Measurements from ENCODE around the gene ARHGAP24. TPM values are rescaled to one million over a fixed set of nuclear protein-coding genes. Genes with fewer than 3 reads are reported as not detected.
"Not testable (repeated sequence)": the region's sequence is repeated elsewhere in the genome, so short reads cannot be mapped to it uniquely, and the experiment has no call there.

The ARHGAP24 gene
- total and polyA plus RNA-seq, 2 of the 13 experiments (the other 11 are each of a cell fraction or from before 2014, with no cell fraction given): 0.07 to 0.55 TPM

DNA sequence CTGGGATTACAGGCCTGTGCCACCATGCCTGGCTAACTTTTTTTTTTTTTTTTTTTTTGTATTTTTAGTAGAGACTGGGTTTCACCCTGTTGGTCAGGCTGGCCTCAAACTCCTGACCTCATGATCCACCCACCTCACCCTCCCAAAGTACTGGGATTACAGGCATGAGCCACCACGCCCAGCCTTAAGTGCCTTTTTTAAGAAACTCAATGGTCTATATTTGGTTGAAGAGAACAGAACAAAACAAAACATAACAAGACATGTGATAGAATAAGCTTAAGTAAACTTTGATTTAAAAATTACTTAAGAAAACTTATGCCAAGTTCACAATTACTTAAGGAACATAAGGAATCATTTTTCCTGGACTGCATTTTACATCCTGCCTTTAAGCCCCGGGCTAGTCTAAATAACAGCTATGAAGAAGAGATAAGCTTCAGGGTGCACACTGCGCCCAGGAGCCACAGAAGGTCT is 365.1 kb downstream of the ARHGAP24 start:
- FAIRE-seq; CTCF ChIA-PET (ENCODE audit: low intra/inter-chr PET ratio, low total read pairs): not testable (repeated sequence)

GRCh38 chr4:85842540-85842939 is 367.6 kb downstream of the ARHGAP24 start:
- Histone ChIP-seq H3K9ac (ENCODE audit: insufficient read depth, low read depth, low read length) (no peak overlapping the region), H3K4me2 (ENCODE audit: low read depth, low read length) (no peak overlapping the region), H3K36me3 (replicated peaks in 1 of 2; ENCODE audit: control insufficient read depth in 1 of 2, insufficient read depth in 2 of 2, low read length in 2 of 2) (no peaks in the 10 kb centered on the region), H3K4me3 (replicated peaks in 1 of 3; ENCODE audit: insufficient read depth in 1 of 3, low read depth in 2 of 3, low read length in 3 of 3) (no peak overlapping the region), H3K9me3 (ENCODE audit: low read length) (no peaks in the 10 kb centered on the region), H3K4me1 (ENCODE audit: insufficient read depth, low read length) (no peaks in the 10 kb centered on the region), H3K79me2 (ENCODE audit: insufficient read depth, low read length) (no peaks in the 10 kb centered on the region), H3K27ac (ENCODE audit: extremely low read length, insufficient read depth, low read length) (no peak overlapping the region), H2AFZ (ENCODE audit: low read length) (no peak overlapping the region), H4K20me1 (ENCODE audit: insufficient read depth, low read length) (no peaks in the 10 kb centered on the region), H3K27me3 (ENCODE audit: control insufficient read depth in 1 of 2, insufficient read depth in 2 of 2, low read length in 2 of 2) (no peaks in the 10 kb centered on the region)
- FAIRE-seq (no peak), DNase-seq (ENCODE audit: low spot score) (no peak), ATAC-seq (no peak)
- TF ChIP-seq ZNF230 (CRISPR knock-in tag; IDR thresholded peaks at IDR 0.05) (no peak), ZNF674 (CRISPR knock-in tag; IDR thresholded peaks at IDR 0.05; ENCODE audit: low read depth) (no peak), RARA (CRISPR knock-in tag; IDR thresholded peaks at IDR 0.05) (no peak), ZNF510 (CRISPR knock-in tag; IDR thresholded peaks at IDR 0.05; ENCODE audit: low read depth) (no peak), CBX1 (IDR thresholded peaks at IDR 0.05; ENCODE audit: low read depth) (no peak), HNRNPH1 (optimal IDR thresholded peaks at IDR 0.05; ENCODE audit: low read depth, low read length) (no peak), MED13 (CRISPR knock-in tag; IDR thresholded peaks at IDR 0.05) (no peak), ZBTB26 (CRISPR knock-in tag; IDR thresholded peaks at IDR 0.05; ENCODE audit: borderline replicate concordance) (no peak), TEAD2 (CRISPR knock-in tag; IDR thresholded peaks at IDR 0.05) (no peak), ZNF652 (CRISPR knock-in tag; IDR thresholded peaks at IDR 0.05; ENCODE audit: borderline replicate concordance, low read depth) (no peak), ZNF235 (CRISPR knock-in tag; IDR thresholded peaks at IDR 0.05; ENCODE audit: borderline replicate concordance) (no peak), MIXL1 (CRISPR knock-in tag; IDR thresholded peaks at IDR 0.05) (no peak), TCF12 (IDR thresholded peaks at IDR 0.05) (no peak), TCF12 (CRISPR knock-in tag; IDR thresholded peaks at IDR 0.05) (no peak), TIGD3 (CRISPR knock-in tag; IDR thresholded peaks at IDR 0.05; ENCODE audit: borderline replicate concordance) (no peak), PPARG (CRISPR knock-in tag; conservative IDR thresholded peaks at IDR 0.05) (no peak), SMAD9 (CRISPR knock-in tag; IDR thresholded peaks at IDR 0.05) (no peak)
- TF ChIP-seq, protein P1, sequence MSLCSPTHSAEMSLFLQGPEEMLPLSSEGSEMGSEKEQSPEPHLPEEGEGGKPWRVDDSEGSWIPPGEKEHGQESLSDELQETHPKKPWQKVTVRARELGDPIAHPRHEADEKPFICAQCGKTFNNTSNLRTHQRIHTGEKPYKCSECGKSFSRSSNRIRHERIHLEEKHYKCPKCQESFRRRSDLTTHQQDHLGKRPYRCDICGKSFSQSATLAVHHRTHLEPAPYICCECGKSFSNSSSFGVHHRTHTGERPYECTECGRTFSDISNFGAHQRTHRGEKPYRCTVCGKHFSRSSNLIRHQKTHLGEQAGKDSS (CRISPR knock-in tag; IDR thresholded peaks at IDR 0.05; ENCODE audit: borderline replicate concordance, low read depth): no peak
- POLR2A ChIA-PET: no interaction called here
- CTCF ChIA-PET (ENCODE audit: low intra/inter-chr PET ratio, low total read pairs): no interaction called here
- intact Hi-C loops (cut with micrococcal nuclease; ENCODE audit: unreplicated experiment): no loop called here
- in situ Hi-C loops (cut with HindIII; ENCODE audit: extremely low pct_ligation_motif_present, low pct_unique_long_range_greater_than_20kb): no loop called here
- no TSS peak for BruUV-seq (replicated peaks)
- 46% methylated on average over 6 of the region's 7 CpGs for WGBS (ENCODE audit: low lambda C conversion rate)

More for the DNA sequence above, 365.1 kb downstream of the ARHGAP24 start:
- H3K4me2 ChIP-seq (ENCODE audit: low read depth, low read length); H3K9ac ChIP-seq (ENCODE audit: insufficient read depth, low read depth, low read length); BruUV-seq (replicated peaks); H3K4me3 ChIP-seq (replicated peaks in 1 of 3; ENCODE audit: insufficient read depth in 1 of 3, low read depth in 2 of 3, low read length in 3 of 3); DNase-seq (ENCODE audit: low spot score); H3K9me3 ChIP-seq (ENCODE audit: low read length); H2AFZ ChIP-seq (ENCODE audit: low read length); H3K27me3 ChIP-seq (ENCODE audit: control insufficient read depth in 1 of 2, insufficient read depth in 2 of 2, low read length in 2 of 2); in situ Hi-C loops (cut with HindIII; ENCODE audit: extremely low pct_ligation_motif_present, low pct_unique_long_range_greater_than_20kb); H4K20me1 ChIP-seq (ENCODE audit: insufficient read depth, low read length); H3K79me2 ChIP-seq (ENCODE audit: insufficient read depth, low read length); ATAC-seq; intact Hi-C loops (cut with micrococcal nuclease; ENCODE audit: unreplicated experiment); H3K27ac ChIP-seq (ENCODE audit: extremely low read length, insufficient read depth, low read length); H3K36me3 ChIP-seq (replicated peaks in 1 of 2; ENCODE audit: control insufficient read depth in 1 of 2, insufficient read depth in 2 of 2, low read length in 2 of 2); POLR2A ChIA-PET; H3K4me1 ChIP-seq (ENCODE audit: insufficient read depth, low read length): not testable (repeated sequence)
- 44% methylated on average over 3 of the region's 3 CpGs for WGBS (ENCODE audit: low lambda C conversion rate)

All from HepG2 (cell line).